Neutrophil (primary cell): Measurements from ENCODE around the gene SLC38A4.

ENCODE experiments used
- H3K27ac ChIP-seq: fragments of 200-600 bp; sonication (generic); 2 replicates; pipeline ENCODE4 v1.5.1; 2016; ENCODE audit warnings: mild to moderate bottlenecking, moderate library complexity
- H3K27me3 ChIP-seq: fragments of 200-600 bp; sonication (generic); 2 replicates; pipeline ENCODE4 v1.6.0; 2016; ENCODE audit warnings: mild to moderate bottlenecking
- H3K36me3 ChIP-seq: fragments of 200-600 bp; sonication (generic); 2 replicates; pipeline ENCODE4 v1.5.1; 2017
- H3K4me1 ChIP-seq, 2 experiments: fragments of 200-600 bp in 1 of 2; sonication (generic) in 1 of 2; 1 replicate in 1 of 2; 2 replicates in 1 of 2; pipeline versions ENCODE4 v1.5.1 to v1.6.1; 2013 to 2016; ENCODE audit warnings: low read depth in 1 of 2, low read length in 1 of 2, mild to moderate bottlenecking in 1 of 2, moderate library complexity in 1 of 2; ENCODE audit not compliant: control insufficient read depth in 1 of 2, insufficient read depth in 1 of 2
- H3K4me3 ChIP-seq, 2 experiments: fragments of 200-600 bp in 1 of 2; sonication (generic) in 1 of 2; 1 replicate in 1 of 2; 2 replicates in 1 of 2; pipeline ENCODE4 v1.5.1; 2013 to 2016; ENCODE audit warnings: low read depth in 1 of 2, low read length in 1 of 2, mild to moderate bottlenecking in 1 of 2, moderate library complexity in 1 of 2
- H3K9me3 ChIP-seq: fragments of 200-600 bp; sonication (generic); 2 replicates; pipeline ENCODE4 v1.5.1; 2016
- TF ChIP-seq, protein P1 (sequence below): fragments of 200-600 bp; sonication (generic); IDR thresholded peaks from 2 replicates; pipeline ENCODE4 v1.5.1; 2016; ENCODE audit warnings: antibody characterized with exemption

SLC38A4 gene

GRCh38 chr12:46770501-46771183 lies 55.2 kb downstream of the SLC38A4 start:
- no peak overlapping the region for H3K27ac ChIP-seq
- no peaks in the 10 kb centered on the region for H3K36me3 ChIP-seq
- no peaks in the 10 kb centered on the region for H3K27me3 ChIP-seq
- no peak overlapping the region for H3K4me3 ChIP-seq
- no peaks in the 10 kb centered on the region for H3K4me1 ChIP-seq
- TF ChIP-seq, protein P1, sequence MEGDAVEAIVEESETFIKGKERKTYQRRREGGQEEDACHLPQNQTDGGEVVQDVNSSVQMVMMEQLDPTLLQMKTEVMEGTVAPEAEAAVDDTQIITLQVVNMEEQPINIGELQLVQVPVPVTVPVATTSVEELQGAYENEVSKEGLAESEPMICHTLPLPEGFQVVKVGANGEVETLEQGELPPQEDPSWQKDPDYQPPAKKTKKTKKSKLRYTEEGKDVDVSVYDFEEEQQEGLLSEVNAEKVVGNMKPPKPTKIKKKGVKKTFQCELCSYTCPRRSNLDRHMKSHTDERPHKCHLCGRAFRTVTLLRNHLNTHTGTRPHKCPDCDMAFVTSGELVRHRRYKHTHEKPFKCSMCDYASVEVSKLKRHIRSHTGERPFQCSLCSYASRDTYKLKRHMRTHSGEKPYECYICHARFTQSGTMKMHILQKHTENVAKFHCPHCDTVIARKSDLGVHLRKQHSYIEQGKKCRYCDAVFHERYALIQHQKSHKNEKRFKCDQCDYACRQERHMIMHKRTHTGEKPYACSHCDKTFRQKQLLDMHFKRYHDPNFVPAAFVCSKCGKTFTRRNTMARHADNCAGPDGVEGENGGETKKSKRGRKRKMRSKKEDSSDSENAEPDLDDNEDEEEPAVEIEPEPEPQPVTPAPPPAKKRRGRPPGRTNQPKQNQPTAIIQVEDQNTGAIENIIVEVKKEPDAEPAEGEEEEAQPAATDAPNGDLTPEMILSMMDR: no peak
- H3K9me3 ChIP-seq: no peaks in the 10 kb centered on the region

DNA sequence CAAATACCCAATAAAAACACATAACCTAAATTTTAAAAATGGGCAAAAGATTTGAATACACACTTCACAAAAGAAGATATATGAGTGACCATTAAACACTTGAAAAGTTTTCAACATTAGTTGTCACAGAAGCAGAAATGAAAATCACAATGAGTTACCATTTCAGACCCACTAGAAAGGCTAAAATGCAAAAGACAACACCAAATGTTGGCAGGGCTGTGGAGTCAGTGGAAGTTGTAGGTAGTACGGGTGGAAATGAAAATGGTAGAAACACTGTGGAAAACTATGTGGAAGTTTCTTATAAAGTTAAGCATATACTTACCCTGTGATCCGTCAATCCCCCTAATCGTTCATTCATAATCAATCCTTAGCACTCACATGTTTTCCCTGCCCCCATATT lies 61.8 kb downstream of the SLC38A4 start:
- H3K4me1 ChIP-seq: no peaks in the 10 kb centered on the region
- H3K27ac ChIP-seq: no peak overlapping the region
- no peaks in the 10 kb centered on the region for H3K36me3 ChIP-seq
- TF ChIP-seq, protein P1: no peak
- H3K4me3 ChIP-seq: no peak overlapping the region
- no peaks in the 10 kb centered on the region for H3K9me3 ChIP-seq
- no peaks in the 10 kb centered on the region for H3K27me3 ChIP-seq

DNA sequence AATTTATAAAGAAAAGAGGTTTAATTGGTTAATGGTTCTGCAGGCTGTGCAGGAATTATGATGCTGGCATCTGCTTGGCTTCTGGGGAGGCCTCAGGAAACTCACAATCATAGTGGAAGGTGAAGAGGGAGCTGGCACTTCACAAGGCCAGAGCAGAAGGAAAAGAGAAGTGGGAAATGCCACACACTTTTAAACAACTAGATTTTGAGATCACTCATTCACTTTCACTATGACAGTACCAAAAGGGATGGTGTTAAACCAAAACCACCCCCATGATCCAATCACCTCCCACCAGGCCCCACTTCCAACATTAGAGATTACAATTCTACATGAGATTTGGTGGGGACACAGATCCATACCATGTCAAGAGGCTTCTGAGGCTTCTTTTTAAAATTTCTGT lies 62.6 kb downstream of the SLC38A4 start:
- Histone ChIP-seq H3K27me3 (no peaks in the 10 kb centered on the region), H3K36me3 (no peaks in the 10 kb centered on the region), H3K4me3 (no peak overlapping the region), H3K27ac (no peak overlapping the region), H3K9me3 (no peaks in the 10 kb centered on the region), H3K4me1 (no peaks in the 10 kb centered on the region)
- TF ChIP-seq, protein P1: no peak

DNA sequence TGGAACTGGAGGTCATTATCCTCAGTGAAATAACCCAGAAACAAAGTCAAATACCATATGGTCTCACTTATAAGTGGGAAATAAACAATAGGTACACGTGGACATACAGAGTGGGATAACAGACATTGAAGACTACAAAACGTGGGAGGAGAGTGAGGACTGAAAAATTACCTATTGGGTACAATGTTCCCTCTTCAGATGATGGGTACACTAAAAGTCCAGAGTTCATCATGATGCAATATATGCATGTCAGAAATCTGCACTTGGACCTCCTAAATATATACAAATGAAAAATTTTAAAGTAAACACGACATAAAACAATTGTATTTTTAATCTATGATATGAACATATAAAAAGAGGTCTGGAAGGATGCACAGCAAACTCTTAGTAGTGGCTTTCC lies 71.2 kb downstream of the SLC38A4 start:
- TF ChIP-seq, protein P1: no peak
- Histone ChIP-seq H3K27ac (no peak overlapping the region), H3K27me3 (no peaks in the 10 kb centered on the region), H3K4me1 (no peaks in the 10 kb centered on the region), H3K36me3 (no peaks in the 10 kb centered on the region), H3K9me3 (no peaks in the 10 kb centered on the region), H3K4me3 (no peak overlapping the region)

DNA sequence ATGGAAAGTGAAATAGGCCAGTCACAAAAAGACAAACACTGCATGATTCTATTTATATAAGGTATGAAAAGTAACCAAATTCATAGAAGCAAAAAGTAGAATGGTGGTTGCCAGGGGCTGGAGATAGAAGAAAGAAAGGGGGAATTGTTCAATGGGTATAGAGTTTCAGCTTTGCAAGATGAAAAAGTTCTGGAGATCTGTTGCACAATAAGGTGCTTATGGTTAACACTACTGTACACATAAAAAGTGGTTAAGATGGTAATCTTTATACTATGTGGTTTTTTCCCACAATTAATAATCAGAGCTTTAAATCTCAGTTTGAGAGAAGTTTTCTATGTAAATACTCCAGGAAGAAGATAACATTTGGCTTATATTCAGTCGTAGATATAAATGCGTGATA lies 73.4 kb downstream of the SLC38A4 start:
- Histone ChIP-seq H3K9me3 (no peaks in the 10 kb centered on the region), H3K27ac (no peak overlapping the region), H3K36me3 (no peaks in the 10 kb centered on the region), H3K4me1 (no peaks in the 10 kb centered on the region), H3K27me3 (no peaks in the 10 kb centered on the region), H3K4me3 (no peak overlapping the region)
- TF ChIP-seq, protein P1: no peak
